ENCODE results near the gene TRMT44.
A peak's percentile ranks its signal among the peaks of the same experiment; 100 is the strongest.

TRMT44 gene

DNA sequence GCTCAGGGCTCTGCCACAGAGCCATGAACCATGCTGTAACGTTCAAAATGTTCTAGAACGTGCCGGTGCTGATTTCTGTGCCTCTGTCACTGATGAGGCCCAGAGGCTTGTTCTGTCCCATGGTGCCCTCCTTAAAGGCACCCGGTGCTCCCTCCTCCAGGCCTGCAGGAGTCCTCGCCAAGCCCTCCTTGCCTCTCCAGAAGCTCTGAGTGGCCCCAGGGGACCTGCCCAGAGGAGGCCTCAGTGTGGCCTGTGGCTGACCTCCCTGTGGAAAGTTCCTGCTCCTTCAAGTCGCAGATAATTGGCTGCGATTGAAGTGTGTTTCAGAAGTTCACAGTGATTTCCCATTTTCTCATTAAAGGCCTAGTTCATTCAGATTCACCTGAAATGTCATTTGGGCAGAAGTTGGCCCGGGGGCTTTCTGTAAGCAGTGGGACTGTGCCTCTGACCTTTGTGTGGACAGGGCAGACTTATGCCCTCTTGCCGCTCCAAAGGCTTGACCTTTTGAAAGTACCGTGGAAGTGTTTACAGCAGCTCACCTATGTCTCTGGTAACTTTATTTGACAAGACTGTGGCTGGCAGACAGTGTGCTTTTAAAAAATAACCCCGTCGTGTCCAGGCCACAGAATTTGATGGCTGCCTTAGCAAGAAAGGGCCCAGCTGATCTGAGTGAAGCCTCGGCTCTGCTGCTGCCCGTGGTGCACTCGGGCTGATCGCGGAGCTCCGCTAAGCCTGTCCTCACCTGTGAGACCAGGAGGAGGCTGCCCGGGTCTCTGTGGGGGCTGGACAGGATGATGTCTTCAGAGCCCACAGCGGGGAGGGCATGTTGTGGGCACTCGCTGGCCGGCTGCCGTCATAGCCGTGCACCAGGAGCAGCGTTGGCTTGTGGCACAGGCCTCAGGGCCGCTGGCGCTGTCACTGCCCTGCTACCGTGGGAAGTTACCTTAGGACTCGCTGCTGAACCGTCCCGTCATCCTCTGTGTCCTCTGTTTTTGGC, 25.3 kb downstream of the TRMT44 start:
- peaks cover 26% of the 10 kb centered on the region for H3K36me3 Mint-ChIP-seq (ENCODE audit: low read depth)
- no peaks in the 10 kb centered on the region for H3K9me3 Mint-ChIP-seq
- H3K4me1 Mint-ChIP-seq = no peaks in the 10 kb centered on the region
- H3K27ac Mint-ChIP-seq = no peak overlapping the region
- no peak overlapping the region for H3K4me3 Mint-ChIP-seq
- no peaks in the 10 kb centered on the region for H3K27me3 Mint-ChIP-seq
- no peak for DNase-seq
- no peak for ATAC-seq

DNA sequence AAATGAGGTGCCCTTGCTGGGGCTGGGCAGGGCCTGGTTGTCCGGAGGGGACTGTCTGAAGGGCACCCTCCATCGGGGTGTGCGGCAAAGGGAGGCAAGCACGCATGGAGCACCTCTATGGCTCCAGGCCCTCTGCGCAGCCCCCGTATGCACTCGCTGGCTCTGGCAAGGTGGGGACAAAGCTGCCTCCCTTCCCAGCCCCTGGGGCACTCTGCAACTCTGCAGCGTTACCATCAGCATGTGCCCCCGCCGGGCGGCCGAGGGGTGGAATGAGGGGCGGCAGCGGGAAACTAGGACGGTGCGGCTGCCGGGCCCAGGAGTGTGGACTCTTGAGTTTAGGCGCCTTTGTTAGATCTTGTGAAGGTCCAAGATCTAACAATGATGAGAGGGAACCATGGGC, 26.4 kb downstream of the TRMT44 start:
- ATAC-seq = no peak

DNA sequence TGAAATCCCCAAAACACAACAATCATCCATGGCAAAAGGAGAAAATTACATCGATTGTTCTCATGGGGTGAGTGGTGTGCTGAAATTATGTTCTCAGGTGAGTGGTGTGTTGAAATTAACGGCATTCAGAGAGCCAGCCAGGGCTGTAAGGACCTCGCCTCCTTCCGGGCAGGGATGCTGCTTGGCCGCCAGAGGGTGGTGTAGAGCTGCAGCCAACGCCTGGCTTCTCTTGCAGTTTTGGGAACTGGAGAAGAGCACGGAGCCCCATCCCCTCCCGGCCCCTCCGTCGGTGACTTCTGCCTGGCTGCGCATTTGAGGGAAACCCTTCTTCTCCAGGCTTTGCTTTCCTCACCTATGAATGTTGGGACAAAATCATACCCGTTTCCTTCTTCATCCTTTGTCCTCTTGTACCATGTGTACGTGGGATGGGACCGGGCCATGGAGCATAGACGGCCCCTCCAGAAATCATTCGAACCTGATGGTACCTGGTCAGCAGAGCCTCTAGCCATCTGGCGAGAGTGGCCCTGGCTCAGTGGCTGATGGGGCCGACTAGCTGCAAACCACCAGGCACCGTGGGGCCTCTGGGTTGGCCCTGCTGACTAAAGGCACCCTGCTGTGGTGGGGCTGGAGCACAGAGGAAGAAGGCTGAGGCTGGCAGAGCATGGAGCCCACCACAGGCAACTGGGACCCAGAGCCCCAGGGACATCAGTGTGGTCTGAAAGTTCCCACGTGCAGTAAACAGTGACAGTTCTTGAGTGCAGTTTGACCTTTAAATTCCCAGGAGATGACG, 28.4 kb downstream of the TRMT44 start:
- H3K9me3 Mint-ChIP-seq = no peaks in the 10 kb centered on the region
- no peaks in the 10 kb centered on the region for H3K27me3 Mint-ChIP-seq
- H3K36me3 Mint-ChIP-seq (ENCODE audit: low read depth) = peaks cover 22% of the 10 kb centered on the region
- H3K4me3 Mint-ChIP-seq = no peak overlapping the region
- H3K27ac Mint-ChIP-seq = no peak overlapping the region
- no peaks in the 10 kb centered on the region for H3K4me1 Mint-ChIP-seq
- DNase-seq (peak; percentile 59), ATAC-seq (peak; percentile 61)

More for the DNA sequence above, 26.4 kb downstream of the TRMT44 start:
- Mint-ChIP-seq H3K9me3 (no peaks in the 10 kb centered on the region), H3K27ac (no peak overlapping the region), H3K36me3 (ENCODE audit: low read depth) (peaks cover 26% of the 10 kb centered on the region), H3K4me3 (no peak overlapping the region), H3K27me3 (no peaks in the 10 kb centered on the region), H3K4me1 (no peaks in the 10 kb centered on the region)
- no peak for DNase-seq

DNA sequence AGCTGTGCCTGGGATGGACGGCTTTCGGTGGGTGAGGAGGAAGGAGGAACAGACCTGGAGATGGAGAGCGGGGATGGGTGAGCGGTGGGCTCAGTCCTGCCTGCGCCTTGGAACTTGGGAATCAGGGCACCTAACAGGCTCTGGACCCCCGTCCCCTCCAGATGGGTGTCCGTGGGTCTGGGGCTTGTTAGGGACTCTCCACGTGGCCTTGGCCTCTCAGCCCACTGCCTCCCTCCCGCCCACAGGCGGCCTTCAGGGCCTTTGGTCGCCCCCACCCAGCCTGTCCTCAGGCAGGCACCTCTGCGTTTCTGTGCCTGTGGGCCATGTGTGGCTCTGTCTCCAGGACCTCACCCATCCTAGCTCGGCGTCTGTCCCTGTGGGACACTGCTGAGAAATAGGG, 29.0 kb downstream of the TRMT44 start:
- Mint-ChIP-seq H3K4me3 (no peak overlapping the region), H3K27ac (no peak overlapping the region), H3K9me3 (no peaks in the 10 kb centered on the region), H3K4me1 (no peaks in the 10 kb centered on the region), H3K36me3 (ENCODE audit: low read depth) (peaks cover 22% of the 10 kb centered on the region), H3K27me3 (no peaks in the 10 kb centered on the region)
- ATAC-seq (no peak), DNase-seq (no peak)

DNA sequence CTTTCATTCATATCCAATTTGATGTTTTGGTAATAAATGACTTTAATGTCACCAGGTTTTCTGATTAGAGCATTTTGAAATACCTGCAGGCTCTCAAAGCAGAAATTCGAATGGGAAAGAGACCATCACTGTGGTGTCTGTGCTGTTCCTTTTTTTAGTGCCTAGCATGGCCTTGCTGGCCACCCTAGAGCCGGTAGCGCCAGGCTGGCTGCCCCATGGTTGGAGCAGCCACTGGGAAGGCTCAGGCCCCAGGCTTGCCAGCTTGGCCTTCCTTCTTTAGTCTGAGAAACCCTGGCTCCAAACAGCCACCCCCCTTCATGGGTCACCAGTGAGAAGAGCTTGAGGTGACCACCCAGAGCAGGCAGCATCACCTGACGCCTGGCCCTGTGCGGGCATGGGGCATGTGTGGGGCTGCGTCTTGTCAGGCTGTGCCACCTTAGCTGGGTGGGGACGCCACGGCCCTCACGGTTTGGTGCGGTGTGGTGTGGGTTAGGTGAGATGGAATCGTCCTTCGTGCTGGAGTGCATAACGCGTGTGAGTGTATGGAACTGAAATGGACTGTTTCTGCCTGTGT, 30.0 kb downstream of the TRMT44 start:
- Mint-ChIP-seq H3K4me1 (no peaks in the 10 kb centered on the region), H3K9me3 (no peaks in the 10 kb centered on the region), H3K27ac (no peak overlapping the region), H3K36me3 (ENCODE audit: low read depth) (peaks cover 16% of the 10 kb centered on the region), H3K4me3 (no peak overlapping the region), H3K27me3 (no peaks in the 10 kb centered on the region)
- no peak for DNase-seq
- ATAC-seq = no peak

DNA sequence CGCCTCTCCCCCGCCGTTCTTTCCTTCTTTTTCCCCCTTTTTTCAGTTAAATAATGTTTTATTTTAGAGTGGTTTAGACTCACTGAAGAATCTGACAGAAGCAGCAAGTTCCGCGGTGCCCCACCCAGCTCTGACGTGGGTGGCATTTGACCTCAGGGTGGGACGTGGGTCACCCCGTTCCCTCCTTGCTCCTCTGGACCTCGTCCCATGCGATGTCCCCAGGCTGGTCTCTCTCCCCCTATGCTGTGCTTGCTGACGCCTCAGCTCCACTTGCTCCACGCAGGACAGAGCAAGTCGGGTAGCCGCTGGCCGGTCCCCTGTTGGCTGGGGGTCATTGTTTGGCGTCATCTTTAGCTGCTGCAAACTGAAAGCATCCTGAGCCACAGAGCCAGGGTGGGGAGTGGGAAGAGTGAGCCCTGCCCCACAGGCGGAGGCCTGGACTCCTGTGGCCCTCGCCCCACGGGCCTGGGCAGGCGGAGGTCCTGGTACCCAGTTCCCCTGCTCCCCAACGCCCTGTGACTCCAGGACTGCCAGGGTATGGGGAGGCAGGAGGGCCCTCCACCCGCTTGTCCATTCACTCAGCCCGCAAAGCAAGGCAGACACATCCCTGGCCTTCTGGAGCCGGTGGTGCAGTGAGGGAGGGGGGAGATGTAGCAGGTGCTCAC, 30.8 kb downstream of the TRMT44 start:
- Mint-ChIP-seq H3K27me3 (no peaks in the 10 kb centered on the region), H3K9me3 (no peaks in the 10 kb centered on the region), H3K36me3 (ENCODE audit: low read depth) (peaks cover 18% of the 10 kb centered on the region), H3K4me3 (no peak overlapping the region), H3K4me1 (no peaks in the 10 kb centered on the region), H3K27ac (no peak overlapping the region)
- no peak for ATAC-seq
- DNase-seq = no peak

DNA sequence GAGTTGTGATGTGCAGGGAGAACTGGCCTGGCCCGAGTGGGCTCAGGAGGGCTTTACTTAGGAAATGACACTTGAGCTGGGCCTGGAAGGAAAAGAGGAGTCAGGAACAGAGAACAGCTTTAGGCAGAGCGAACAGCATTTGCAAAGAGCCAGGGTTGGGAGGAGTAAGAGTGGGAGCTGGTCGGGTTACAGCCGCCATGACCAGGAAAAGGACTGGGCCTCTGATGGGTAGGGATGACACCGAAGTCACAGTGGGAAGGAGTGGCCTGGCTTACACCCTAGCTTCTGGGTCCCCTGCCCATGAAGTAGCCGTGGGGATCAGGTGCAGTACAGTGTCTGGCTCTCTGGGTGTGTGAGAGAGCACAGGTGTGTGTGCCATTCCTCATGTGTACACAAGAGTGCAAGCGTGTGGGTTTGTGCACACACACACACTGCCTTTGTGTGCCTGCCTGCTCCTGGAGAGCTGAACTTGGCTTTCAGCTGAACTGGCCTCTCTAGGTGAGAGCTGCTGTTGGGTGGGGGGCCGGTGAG, 31.6 kb downstream of the TRMT44 start:
- H3K36me3 Mint-ChIP-seq (ENCODE audit: low read depth) = peaks cover 21% of the 10 kb centered on the region

DNA sequence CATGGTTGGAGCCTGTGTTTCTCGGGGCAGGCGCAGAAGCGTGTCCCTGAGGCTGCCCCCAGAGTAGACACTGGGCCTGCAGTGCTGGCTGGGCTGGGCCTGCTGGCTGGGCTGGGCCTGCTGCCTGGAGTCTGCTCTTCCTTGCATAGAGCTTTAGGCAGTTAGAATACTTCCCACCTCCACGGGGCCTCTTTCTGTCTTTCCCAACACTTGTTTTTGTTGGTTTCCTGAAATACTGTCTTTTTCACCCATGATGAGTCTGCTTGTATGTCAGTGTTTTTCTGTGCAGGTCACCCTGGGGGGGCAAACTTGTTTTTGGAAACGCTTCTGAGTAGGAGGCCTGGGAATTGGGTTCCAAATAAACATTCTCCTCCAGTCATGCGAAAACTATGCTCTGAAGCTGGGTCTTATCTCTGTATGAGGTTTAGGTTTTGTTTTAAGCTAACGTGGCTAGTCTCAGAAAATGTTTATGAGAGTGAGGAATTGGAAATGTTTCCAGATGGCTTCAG, 32.2 kb downstream of the TRMT44 start:
- Mint-ChIP-seq H3K27ac (no peak overlapping the region), H3K4me3 (no peak overlapping the region), H3K9me3 (no peaks in the 10 kb centered on the region), H3K4me1 (no peaks in the 10 kb centered on the region), H3K27me3 (no peaks in the 10 kb centered on the region), H3K36me3 (ENCODE audit: low read depth) (peaks cover 21% of the 10 kb centered on the region)
- DNase-seq (no peak), ATAC-seq (no peak)

More for the DNA sequence above, 31.6 kb downstream of the TRMT44 start:
- no peaks in the 10 kb centered on the region for H3K4me1 Mint-ChIP-seq
- H3K27me3 Mint-ChIP-seq = no peaks in the 10 kb centered on the region
- DNase-seq (no peak), ATAC-seq (no peak)
- H3K27ac Mint-ChIP-seq = no peak overlapping the region
- H3K9me3 Mint-ChIP-seq = no peaks in the 10 kb centered on the region
- H3K4me3 Mint-ChIP-seq = no peak overlapping the region

DNA sequence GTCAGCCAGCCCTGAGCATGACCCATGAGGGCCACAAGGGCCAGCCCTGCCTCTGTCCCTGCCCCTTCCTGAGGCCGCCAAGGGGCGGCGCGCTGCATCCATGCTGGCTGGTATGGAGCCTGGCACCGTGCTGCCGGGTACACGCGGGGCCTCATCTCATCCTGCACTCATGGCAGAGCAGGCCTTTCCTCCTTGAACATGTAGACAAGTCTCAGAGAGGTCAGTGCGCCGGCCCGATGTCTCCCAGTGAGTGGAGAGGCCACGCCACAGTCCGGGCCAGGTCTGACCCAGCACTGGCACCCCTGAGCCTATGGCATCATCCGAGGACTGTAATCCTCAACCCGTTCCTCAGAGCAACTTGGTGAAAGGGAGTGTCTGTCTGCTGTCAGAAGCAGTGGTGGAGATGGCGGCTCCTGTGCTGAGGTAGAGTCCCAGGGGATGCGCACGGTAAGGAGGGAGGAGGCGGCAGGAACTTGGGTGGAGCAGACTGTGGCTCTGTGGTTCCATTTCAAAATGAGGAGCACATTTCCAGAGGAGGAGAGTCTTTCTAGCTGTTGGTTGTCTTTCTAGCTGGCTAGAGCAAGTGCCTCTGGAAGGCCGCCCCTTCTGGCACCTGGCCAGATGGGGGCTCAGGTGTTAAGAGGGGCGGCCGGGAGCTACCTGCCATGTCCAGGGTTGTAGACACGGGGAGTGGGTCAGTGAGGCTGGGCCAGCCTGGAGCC, 32.8 kb downstream of the TRMT44 start:
- no peak overlapping the region for H3K27ac Mint-ChIP-seq
- H3K4me1 Mint-ChIP-seq = no peaks in the 10 kb centered on the region
- no peaks in the 10 kb centered on the region for H3K27me3 Mint-ChIP-seq
- DNase-seq = no peak
- no peaks in the 10 kb centered on the region for H3K9me3 Mint-ChIP-seq
- H3K4me3 Mint-ChIP-seq = no peak overlapping the region
- H3K36me3 Mint-ChIP-seq (ENCODE audit: low read depth) = peaks cover 17% of the 10 kb centered on the region
- ATAC-seq = no peak

DNA sequence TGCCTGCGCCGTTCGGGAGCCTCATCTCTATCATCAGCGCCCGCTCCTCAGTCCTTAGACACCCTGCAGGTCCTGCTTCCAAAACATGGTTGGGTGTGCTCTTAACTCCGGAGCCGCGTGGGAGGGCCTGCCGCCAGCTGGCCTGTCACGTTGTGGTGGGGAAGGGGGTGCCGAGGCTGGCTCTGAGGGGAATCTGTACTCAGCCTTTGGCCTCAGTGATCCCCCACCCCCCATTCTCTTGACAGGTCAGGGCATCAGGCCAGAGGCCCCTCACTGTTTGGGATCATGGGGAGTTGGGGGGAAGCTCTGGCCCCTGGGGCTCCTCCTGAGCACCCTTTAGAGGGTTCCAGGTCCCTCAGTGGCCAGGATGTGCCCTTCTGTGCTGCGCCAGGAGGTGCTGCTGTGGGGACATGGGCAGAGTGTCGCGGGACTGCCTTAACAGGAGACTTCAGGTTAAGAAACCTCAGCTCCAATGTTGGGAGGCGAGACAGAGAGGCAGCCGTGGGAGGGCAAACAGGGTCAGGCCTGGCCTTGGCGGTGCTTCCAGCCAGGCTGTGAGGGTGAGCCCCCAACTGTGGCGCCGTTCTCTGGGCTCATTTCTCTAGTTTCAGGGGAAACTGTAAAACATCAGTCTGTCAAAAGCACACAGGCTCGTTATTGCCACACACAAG, 33.5 kb downstream of the TRMT44 start:
- ATAC-seq (no peak), DNase-seq (no peak)
- H3K27me3 Mint-ChIP-seq = no peaks in the 10 kb centered on the region
- H3K4me1 Mint-ChIP-seq = no peaks in the 10 kb centered on the region
- H3K9me3 Mint-ChIP-seq = no peaks in the 10 kb centered on the region
- no peak overlapping the region for H3K27ac Mint-ChIP-seq
- H3K4me3 Mint-ChIP-seq = no peak overlapping the region
- H3K36me3 Mint-ChIP-seq (ENCODE audit: low read depth) = peaks cover 13% of the 10 kb centered on the region

DNA sequence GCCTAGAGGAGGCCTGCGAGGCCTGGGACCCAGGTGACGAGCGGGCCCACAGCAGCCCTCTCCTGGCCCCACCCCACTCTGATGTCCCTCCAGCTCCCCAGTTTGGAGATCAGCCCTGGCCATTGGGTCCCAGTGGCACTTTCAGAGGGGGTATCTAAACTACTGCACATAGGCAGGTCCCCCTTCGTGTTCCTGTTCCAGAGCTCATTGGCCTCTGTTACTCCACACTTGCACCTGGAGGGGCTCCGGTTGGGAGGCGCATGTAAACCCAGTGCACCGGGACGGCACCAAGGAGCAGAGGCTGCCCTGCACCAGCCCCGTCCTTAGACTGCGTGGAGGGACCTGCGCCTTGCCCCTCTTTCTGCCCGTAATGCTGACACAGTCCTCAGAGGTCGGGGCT, 34.3 kb downstream of the TRMT44 start:
- H3K4me3 Mint-ChIP-seq = no peak overlapping the region
- H3K27ac Mint-ChIP-seq = no peak overlapping the region
- no peaks in the 10 kb centered on the region for H3K27me3 Mint-ChIP-seq
- ATAC-seq = no peak
- DNase-seq = no peak
- H3K9me3 Mint-ChIP-seq = no peaks in the 10 kb centered on the region
- H3K4me1 Mint-ChIP-seq = no peaks in the 10 kb centered on the region
- H3K36me3 Mint-ChIP-seq (ENCODE audit: low read depth) = peaks cover 10% of the 10 kb centered on the region

DNA sequence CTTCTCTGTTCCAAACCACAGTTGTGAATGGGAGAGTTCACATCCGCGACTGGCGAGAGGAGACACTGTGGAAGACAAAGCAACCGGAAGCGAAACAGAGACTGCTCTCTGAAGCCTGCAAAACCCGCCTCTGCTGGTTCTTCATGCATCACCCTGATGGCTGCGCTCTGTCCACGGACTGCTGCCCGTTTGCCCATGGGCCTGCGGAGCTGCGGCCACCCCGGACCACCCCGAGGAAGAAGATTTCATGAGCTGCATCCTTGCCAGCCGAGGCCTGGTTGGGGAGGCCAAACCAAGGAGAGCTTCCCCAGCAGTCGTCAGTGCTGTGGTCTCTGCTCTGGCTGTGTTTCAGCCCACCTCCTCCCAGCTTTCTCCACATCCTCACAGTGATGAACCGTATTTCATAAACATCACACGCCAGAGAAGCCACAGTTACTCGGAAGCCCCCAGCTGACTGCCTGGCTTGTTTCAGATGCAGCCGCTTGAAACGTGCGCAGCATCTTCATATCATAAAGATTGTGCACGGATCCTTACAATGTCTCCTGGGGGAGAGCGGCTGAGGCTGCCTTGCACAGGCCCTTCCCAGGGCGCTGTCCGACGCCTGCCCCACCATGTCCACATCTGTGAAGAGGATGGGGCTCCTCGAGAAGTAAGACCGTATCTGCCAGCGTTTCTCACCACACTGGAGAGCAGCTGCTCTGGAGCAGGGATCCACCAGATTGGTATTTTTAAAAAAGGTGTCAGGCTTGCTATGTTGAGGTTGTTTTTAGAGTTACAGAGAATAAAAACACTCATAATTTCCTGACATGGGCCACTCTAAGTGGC, 35.4 kb downstream of the TRMT44 start:
- H3K9me3 Mint-ChIP-seq = no peaks in the 10 kb centered on the region
- H3K4me3 Mint-ChIP-seq = no peak overlapping the region
- DNase-seq (no peak), ATAC-seq (no peak)
- H3K27me3 Mint-ChIP-seq = no peaks in the 10 kb centered on the region
- H3K36me3 Mint-ChIP-seq (ENCODE audit: low read depth) = peaks cover 7% of the 10 kb centered on the region
- no peaks in the 10 kb centered on the region for H3K4me1 Mint-ChIP-seq
- no peak overlapping the region for H3K27ac Mint-ChIP-seq

Measured in activated naive CD8-positive, alpha-beta T cell treated with anti-CD3 and anti-CD28 coated beads, Interleukin-2, amount 50 U/mL, for 24 hours (primary cell).